ENCODE data around the gene CST1. TPM values are rescaled to one million over a fixed set of nuclear protein-coding genes. Genes with fewer than 3 reads are reported as not detected.
"Not testable (repeated sequence)": the region's sequence is repeated elsewhere in the genome, so short reads cannot be mapped to it uniquely, and the experiment has no call there.

The CST1 gene
- total and polyA plus RNA-seq, 7 donors: not detected

GRCh38 chr20:23783447-23783846, 32.7 kb upstream of the CST1 start:
- intact Hi-C loops (cut with DNase I): no loop called here
- Histone ChIP-seq H3K27ac (no peak overlapping the region), H3K36me3 (ENCODE audit: insufficient read depth in 1 of 2, low read depth in 1 of 2) (no peaks in the 10 kb centered on the region), H3K4me3 (no peak overlapping the region), H3K27me3 (ENCODE audit: insufficient read depth in 3 of 3, low read length in 2 of 3) (no peaks in the 10 kb centered on the region), H3K9me3 (no peaks in the 10 kb centered on the region), H3K4me1 (no peaks in the 10 kb centered on the region)
- ATAC-seq (no peak), DNase-seq (no peak)
- TF ChIP-seq, protein P1, sequence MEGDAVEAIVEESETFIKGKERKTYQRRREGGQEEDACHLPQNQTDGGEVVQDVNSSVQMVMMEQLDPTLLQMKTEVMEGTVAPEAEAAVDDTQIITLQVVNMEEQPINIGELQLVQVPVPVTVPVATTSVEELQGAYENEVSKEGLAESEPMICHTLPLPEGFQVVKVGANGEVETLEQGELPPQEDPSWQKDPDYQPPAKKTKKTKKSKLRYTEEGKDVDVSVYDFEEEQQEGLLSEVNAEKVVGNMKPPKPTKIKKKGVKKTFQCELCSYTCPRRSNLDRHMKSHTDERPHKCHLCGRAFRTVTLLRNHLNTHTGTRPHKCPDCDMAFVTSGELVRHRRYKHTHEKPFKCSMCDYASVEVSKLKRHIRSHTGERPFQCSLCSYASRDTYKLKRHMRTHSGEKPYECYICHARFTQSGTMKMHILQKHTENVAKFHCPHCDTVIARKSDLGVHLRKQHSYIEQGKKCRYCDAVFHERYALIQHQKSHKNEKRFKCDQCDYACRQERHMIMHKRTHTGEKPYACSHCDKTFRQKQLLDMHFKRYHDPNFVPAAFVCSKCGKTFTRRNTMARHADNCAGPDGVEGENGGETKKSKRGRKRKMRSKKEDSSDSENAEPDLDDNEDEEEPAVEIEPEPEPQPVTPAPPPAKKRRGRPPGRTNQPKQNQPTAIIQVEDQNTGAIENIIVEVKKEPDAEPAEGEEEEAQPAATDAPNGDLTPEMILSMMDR (IDR thresholded peaks at IDR 0.05): no peak
- WGBS, 3 donors: 91 to 100% (median 93%) methylated on average over 1 of the region's 1 CpG

GRCh38 chr20:23782366-23782983, 31.7 kb upstream of the CST1 start:
- no peaks in the 10 kb centered on the region for H3K4me1 ChIP-seq
- ATAC-seq (no peak), DNase-seq (no peak)
- 59 to 72% (median 59%) methylated on average over 8 of the region's 8 CpGs for WGBS, 3 donors
- H3K36me3 ChIP-seq (ENCODE audit: insufficient read depth in 1 of 2, low read depth in 1 of 2): no peaks in the 10 kb centered on the region
- intact Hi-C loops (cut with DNase I): no loop called here
- TF ChIP-seq, protein P1 (IDR thresholded peaks at IDR 0.05): peak; percentile 40
- no peaks in the 10 kb centered on the region for H3K9me3 ChIP-seq
- no peak overlapping the region for H3K27ac ChIP-seq
- no peaks in the 10 kb centered on the region for H3K27me3 ChIP-seq (ENCODE audit: insufficient read depth in 3 of 3, low read length in 2 of 3)
- H3K4me3 ChIP-seq: no peak overlapping the region

DNA sequence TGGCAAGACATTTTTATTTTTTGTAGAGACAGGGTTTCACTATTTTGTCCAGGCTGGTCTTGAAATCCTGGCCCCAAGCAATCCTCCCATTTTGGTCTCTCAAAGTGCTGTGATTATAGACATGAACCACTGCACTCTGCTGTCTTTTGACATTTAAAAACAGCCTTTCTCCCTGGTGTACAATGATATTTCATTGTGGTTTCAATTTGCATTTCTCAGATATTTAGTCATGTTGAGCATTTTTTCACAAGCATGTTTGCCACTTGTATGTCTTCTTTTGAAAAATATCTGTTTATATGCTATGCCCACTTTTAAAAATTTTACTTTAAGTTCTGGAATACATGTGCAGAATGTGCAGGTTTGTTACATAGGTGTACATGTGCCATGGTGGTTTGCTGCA, 27.9 kb upstream of the CST1 start:
- intact Hi-C loops (cut with DNase I): loop anchor here in 1 of 2 donors (10.0 kb wide), 1 partner anchor 56 kb away; no protein-coding TSS in a partner anchor

DNA sequence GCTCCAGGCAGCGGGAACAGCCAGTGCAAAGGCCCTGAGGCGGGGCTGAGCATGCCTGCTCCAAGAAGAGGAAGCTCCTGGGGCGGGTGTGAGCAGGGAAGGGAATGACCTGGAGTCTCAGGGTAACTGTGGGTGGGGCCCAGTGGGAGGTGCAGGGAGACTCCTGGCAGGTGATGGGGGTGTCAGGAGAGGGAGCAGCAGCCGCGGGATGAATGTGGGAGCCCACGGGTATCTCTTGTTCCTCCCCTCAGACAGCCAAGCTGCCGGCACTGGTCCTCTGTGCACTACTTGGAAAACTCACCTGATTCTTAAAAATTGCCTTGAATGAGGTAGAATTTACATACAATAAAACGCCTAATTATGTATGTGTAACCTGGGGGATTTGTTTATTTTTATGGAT, 26.6 kb upstream of the CST1 start:
- H3K27ac ChIP-seq; DNase-seq; H3K27me3 ChIP-seq (ENCODE audit: insufficient read depth in 3 of 3, low read length in 2 of 3); ATAC-seq; H3K4me1 ChIP-seq; H3K4me3 ChIP-seq; H3K9me3 ChIP-seq; H3K36me3 ChIP-seq (ENCODE audit: insufficient read depth in 1 of 2, low read depth in 1 of 2): not testable (repeated sequence)
- intact Hi-C loops (cut with DNase I): loop anchor here in 1 of 2 donors (10.0 kb wide), 1 partner anchor 57 kb away; no protein-coding TSS in a partner anchor
- 80 to 86% (median 84%) methylated on average over 6 to 8 of the region's 8 CpGs for WGBS, 3 donors

More for the DNA sequence above, 27.9 kb upstream of the CST1 start:
- not testable (repeated sequence) for H3K36me3 ChIP-seq (ENCODE audit: insufficient read depth in 1 of 2, low read depth in 1 of 2); H3K4me3 ChIP-seq; H3K4me1 ChIP-seq; H3K27ac ChIP-seq; H3K9me3 ChIP-seq; DNase-seq; H3K27me3 ChIP-seq (ENCODE audit: insufficient read depth in 3 of 3, low read length in 2 of 3); ATAC-seq

GRCh38 chr20:23776067-23776771, 25.5 kb upstream of the CST1 start:
- H3K27me3 ChIP-seq (ENCODE audit: insufficient read depth in 3 of 3, low read length in 2 of 3): peaks cover 0 to 3% (median 0%) of the 10 kb centered on the region in 3 donors
- H3K9me3 ChIP-seq: no peaks in the 10 kb centered on the region
- ATAC-seq (no peak), DNase-seq (no peak)
- intact Hi-C loops (cut with DNase I): loop anchor here in 1 of 2 donors (10.0 kb wide), 1 partner anchor 59 kb away; no protein-coding TSS in a partner anchor
- TF ChIP-seq, protein P1 (IDR thresholded peaks at IDR 0.05): no peak
- 16 to 20% (median 19%) methylated on average over 9 to 14 of the region's 14 CpGs for WGBS, 3 donors
- H3K36me3 ChIP-seq (ENCODE audit: insufficient read depth in 1 of 2, low read depth in 1 of 2): no peaks in the 10 kb centered on the region
- H3K4me3 ChIP-seq: no peak overlapping the region
- H3K27ac ChIP-seq: no peak overlapping the region
- no peaks in the 10 kb centered on the region for H3K4me1 ChIP-seq
